ENCODE measurements around the gene ICA1L. TPM values are rescaled to one million over a fixed set of nuclear protein-coding genes. Genes with fewer than 3 reads are reported as not detected.

ICA1L gene
- total RNA-seq, 1 experiment from 2014 or later, result 4.5 TPM

GRCh38 chr2:202881570-202881969 is 10.0 kb upstream of the ICA1L start:
- Histone ChIP-seq H3K14ac (ENCODE audit: insufficient read depth, low read length) (no peak overlapping the region), H3K23ac (ENCODE audit: insufficient read length, low read depth, low read length) (no peak overlapping the region), H4K5ac (ENCODE audit: insufficient read length, low read depth, low read length) (no peak overlapping the region), H2BK5ac (ENCODE audit: insufficient read length, low read length) (no peak overlapping the region), H4K91ac (ENCODE audit: insufficient read length, low read depth, low read length) (no peak overlapping the region), H3K18ac (ENCODE audit: insufficient read length, low read depth, low read length) (no peak overlapping the region), H3K79me2 (ENCODE audit: insufficient read depth, low read length) (no peaks in the 10 kb centered on the region), H3K23me2 (ENCODE audit: insufficient read length, low read depth, low read length, poor library complexity, severe bottlenecking) (peaks cover 2% of the 10 kb centered on the region), H2AK5ac (ENCODE audit: insufficient read length, low read length) (no peak overlapping the region), H3K4ac (ENCODE audit: low read depth, low read length) (no peak overlapping the region), H2BK12ac (ENCODE audit: insufficient read length, low read depth, low read length) (no peak overlapping the region), H4K20me1 (ENCODE audit: control insufficient read depth, insufficient read depth, insufficient read length) (no peaks in the 10 kb centered on the region), H3K27me3 (ENCODE audit: insufficient read depth, low read length) (no peaks in the 10 kb centered on the region), H2BK120ac (ENCODE audit: low read depth, low read length, poor library complexity, severe bottlenecking) (no peak overlapping the region), H2AFZ (ENCODE audit: low read length) (no peak overlapping the region), H3T11ph (ENCODE audit: low read length) (no peak overlapping the region), H3K9ac (ENCODE audit: extremely low read depth, insufficient read length, low read length) (no peak overlapping the region), H3K27ac (ENCODE audit: insufficient read length, low read depth, low read length) (no peak overlapping the region), H3K56ac (ENCODE audit: insufficient read length, low read depth, low read length) (no peak overlapping the region), H3K4me1 (ENCODE audit: insufficient read depth, low read length) (no peaks in the 10 kb centered on the region), H2BK15ac (ENCODE audit: low read depth, low read length) (no peak overlapping the region), H3K79me1 (ENCODE audit: insufficient read depth, low read depth, low read length, poor library complexity, severe bottlenecking) (no peaks in the 10 kb centered on the region), H3K4me2 (ENCODE audit: insufficient read depth, insufficient read length, low read length) (no peak overlapping the region), H4K8ac (replicated peaks; ENCODE audit: insufficient read length, low read depth, low read length) (no peak overlapping the region), H3K9me3 (ENCODE audit: control insufficient read depth, low read depth, low read length) (no peaks in the 10 kb centered on the region), H2BK20ac (ENCODE audit: low read depth, low read length, poor library complexity, severe bottlenecking) (no peak overlapping the region)
- no peak overlapping the region for H3K4me3 Mint-ChIP-seq
- no peak for DNase-seq
- H3K9me3 Mint-ChIP-seq, result no peaks in the 10 kb centered on the region
- H3K4me1 Mint-ChIP-seq, result no peaks in the 10 kb centered on the region
- TF ChIP-seq CTCF (conservative IDR thresholded peaks at IDR 0.05), result no peak
- no peak overlapping the region for H3K27ac Mint-ChIP-seq
- H3K27me3 Mint-ChIP-seq (ENCODE audit: low read depth), result no peaks in the 10 kb centered on the region
- peaks cover 35 to 62% (median 45%) of the 10 kb centered on the region in 3 experiments for H3K36me3 Mint-ChIP-seq (ENCODE audit: insufficient read depth in 1 of 3, low read depth in 3 of 3)
- WGBS (ENCODE audit: extremely low coverage, insufficient read length, low lambda C conversion rate), result no CpG with 5 or more reads among the region's 4 CpGs
